ENCODE measurements around the gene CACNB3. TPM values are rescaled to one million over a fixed set of nuclear protein-coding genes. Genes with fewer than 3 reads are reported as not detected.

The CACNB3 gene
- total and polyA plus RNA-seq, 9 of the 15 experiments (the other 6 are each of a cell fraction or from before 2014, with no cell fraction given), result 0.24 to 2.0 (median 1.5) TPM

DNA sequence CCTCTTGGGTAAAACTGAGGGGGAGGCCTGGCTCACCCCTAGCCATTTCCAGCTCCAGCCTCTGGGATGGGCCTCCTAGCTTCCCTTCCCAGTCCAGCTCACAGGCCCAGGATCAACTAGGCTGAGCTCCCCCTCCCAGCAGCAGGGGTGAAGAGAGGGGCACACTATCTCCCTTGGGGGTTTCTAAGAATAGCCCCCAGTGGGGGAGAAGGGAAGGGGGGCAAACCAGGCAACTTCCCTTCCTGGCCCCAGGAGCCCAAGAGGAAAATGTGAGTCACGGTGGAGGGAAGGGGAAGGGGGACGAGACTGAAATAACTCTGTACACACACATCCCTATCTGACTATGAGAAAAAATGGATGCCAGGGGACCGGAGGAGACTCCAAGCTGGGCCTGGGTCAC, 38.4 kb upstream of the CACNB3 start (continued):
- TF ChIP-seq NFE2L1 (tag; IDR thresholded peaks at IDR 0.05; ENCODE audit: borderline replicate concordance, low read depth), result no peak
- TF ChIP-seq, protein P1, sequence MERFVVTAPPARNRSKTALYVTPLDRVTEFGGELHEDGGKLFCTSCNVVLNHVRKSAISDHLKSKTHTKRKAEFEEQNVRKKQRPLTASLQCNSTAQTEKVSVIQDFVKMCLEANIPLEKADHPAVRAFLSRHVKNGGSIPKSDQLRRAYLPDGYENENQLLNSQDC (CRISPR knock-in tag; IDR thresholded peaks at IDR 0.05), result no peak
- no peak for TF ChIP-seq FOXK2 (conservative IDR thresholded peaks at IDR 0.05 in 1 of 2, IDR thresholded peaks at IDR 0.05 in 1 of 2; ENCODE audit: low read depth in 2 of 2)
- TF ChIP-seq, protein P2, sequence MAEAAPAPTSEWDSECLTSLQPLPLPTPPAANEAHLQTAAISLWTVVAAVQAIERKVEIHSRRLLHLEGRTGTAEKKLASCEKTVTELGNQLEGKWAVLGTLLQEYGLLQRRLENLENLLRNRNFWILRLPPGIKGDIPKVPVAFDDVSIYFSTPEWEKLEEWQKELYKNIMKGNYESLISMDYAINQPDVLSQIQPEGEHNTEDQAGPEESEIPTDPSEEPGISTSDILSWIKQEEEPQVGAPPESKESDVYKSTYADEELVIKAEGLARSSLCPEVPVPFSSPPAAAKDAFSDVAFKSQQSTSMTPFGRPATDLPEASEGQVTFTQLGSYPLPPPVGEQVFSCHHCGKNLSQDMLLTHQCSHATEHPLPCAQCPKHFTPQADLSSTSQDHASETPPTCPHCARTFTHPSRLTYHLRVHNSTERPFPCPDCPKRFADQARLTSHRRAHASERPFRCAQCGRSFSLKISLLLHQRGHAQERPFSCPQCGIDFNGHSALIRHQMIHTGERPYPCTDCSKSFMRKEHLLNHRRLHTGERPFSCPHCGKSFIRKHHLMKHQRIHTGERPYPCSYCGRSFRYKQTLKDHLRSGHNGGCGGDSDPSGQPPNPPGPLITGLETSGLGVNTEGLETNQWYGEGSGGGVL (CRISPR knock-in tag; IDR thresholded peaks at IDR 0.05), result no peak
- no peak for TF ChIP-seq SMAD1 (IDR thresholded peaks at IDR 0.05; ENCODE audit: low read depth, low read length, partially characterized antibody)
- TF ChIP-seq, protein P3, sequence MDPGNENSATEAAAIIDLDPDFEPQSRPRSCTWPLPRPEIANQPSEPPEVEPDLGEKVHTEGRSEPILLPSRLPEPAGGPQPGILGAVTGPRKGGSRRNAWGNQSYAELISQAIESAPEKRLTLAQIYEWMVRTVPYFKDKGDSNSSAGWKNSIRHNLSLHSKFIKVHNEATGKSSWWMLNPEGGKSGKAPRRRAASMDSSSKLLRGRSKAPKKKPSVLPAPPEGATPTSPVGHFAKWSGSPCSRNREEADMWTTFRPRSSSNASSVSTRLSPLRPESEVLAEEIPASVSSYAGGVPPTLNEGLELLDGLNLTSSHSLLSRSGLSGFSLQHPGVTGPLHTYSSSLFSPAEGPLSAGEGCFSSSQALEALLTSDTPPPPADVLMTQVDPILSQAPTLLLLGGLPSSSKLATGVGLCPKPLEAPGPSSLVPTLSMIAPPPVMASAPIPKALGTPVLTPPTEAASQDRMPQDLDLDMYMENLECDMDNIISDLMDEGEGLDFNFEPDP (CRISPR knock-in tag; IDR thresholded peaks at IDR 0.05), result no peak
- no peak for TF ChIP-seq SREBF2 (CRISPR knock-in tag; IDR thresholded peaks at IDR 0.05)
- TF ChIP-seq, protein P4, sequence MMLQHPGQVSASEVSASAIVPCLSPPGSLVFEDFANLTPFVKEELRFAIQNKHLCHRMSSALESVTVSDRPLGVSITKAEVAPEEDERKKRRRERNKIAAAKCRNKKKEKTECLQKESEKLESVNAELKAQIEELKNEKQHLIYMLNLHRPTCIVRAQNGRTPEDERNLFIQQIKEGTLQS (IDR thresholded peaks at IDR 0.05), result 0 out of 2 replicates have a peak, but pooled peaks have one; percentile 14
- TF ChIP-seq, protein P4 (CRISPR knock-in tag; conservative IDR thresholded peaks at IDR 0.05), result no peak; the same call in 1 of the 2 replicates
- TF ChIP-seq ZNF778 (CRISPR knock-in tag; IDR thresholded peaks at IDR 0.05), result no peak
- TF ChIP-seq, protein P5, sequence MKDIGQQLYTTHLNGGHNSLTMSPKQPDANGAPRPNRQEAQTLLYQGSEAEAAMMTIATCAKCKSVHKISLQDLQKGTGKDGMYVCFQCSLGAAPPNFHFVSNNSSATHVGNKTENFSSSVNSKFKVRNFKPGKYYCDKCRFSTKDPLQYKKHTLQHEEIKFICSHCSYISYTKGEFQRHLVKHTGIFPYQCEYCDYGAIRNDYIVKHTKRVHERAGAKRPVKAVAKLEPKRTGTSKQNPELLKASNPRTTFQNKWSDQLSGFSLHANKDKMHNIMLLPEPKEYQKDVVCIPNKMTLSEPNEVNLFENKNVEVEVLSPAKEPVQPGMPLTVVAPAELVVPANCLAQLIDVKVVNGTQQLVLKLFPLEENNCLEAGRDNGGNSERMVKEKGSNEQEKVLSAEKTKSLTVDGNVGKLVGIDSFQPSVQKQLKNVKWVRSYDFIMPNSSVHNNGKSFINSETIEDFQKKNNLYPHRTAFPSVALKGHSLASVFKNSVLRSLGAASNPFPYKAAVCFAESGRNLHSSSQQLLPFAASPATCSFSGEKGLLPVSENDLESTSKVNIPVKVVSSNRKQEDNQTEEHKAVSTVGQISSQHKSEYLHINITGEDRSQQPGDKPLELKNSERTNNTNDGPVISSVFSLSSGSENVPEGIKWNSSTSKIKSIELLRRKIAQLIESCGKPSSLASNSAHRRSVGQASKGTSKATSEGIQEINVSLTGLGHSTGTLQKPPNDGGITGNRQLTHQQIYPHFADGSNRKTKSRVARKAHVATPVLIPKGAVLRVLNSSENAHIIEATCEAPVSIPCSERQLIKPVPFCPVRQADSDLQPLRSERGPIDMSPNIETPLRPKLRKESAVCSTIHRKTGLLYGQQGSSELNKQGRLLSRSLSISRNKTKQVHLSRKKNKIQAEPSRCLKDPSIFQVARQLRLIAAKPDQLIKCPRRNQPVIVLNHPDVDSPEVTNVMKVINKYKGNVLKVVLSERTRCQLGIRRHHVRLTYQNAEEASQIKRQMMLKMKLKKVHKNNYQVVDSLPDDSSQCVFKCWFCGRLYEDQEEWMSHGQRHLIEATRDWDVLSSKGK (CRISPR knock-in tag; IDR thresholded peaks at IDR 0.05), result no peak
- no peak for TF ChIP-seq FOXA1 (IDR thresholded peaks at IDR 0.05; ENCODE audit: borderline replicate concordance)
- TF ChIP-seq POLR2A (conservative IDR thresholded peaks at IDR 0.05), result no peak
- no peak for TF ChIP-seq ZC3H11A (IDR thresholded peaks at IDR 0.05; ENCODE audit: low read depth, low read length)
- no peak for TF ChIP-seq SMARCA4 (IDR thresholded peaks at IDR 0.05)
